Activated T-cell treated with anti-CD3 and anti-CD28 coated beads, Interleukin-2, amount 50 U/mL, for 24 hours (primary cell): Measurements from ENCODE around the gene HDC.

Experiments used
- DNase-seq: peaks from one replicate; pipeline ENCODE4 v3.0.0-alpha.2; 2020
- H3K27ac Mint-ChIP-seq: 2 replicates; pipeline ENCODE4 v1.8.0; 2020; ENCODE audit warnings: mild to moderate bottlenecking, mixed read lengths
- H3K27me3 Mint-ChIP-seq: 2 replicates; pipeline ENCODE4 v1.8.0; 2020; ENCODE audit warnings: mixed read lengths
- H3K36me3 Mint-ChIP-seq: 2 replicates; pipeline ENCODE4 v1.8.0; 2020; ENCODE audit warnings: low read depth, mixed read lengths
- H3K4me1 Mint-ChIP-seq: 2 replicates; pipeline ENCODE4 v1.8.0; 2020; ENCODE audit warnings: low read depth, mixed read lengths
- H3K4me3 Mint-ChIP-seq: 2 replicates; pipeline ENCODE4 v1.8.0; 2020; ENCODE audit warnings: mild to moderate bottlenecking, moderate library complexity, mixed read lengths
- H3K9me3 Mint-ChIP-seq: 2 replicates; pipeline ENCODE4 v1.8.0; 2020; ENCODE audit warnings: mixed read lengths

The HDC gene

DNA sequence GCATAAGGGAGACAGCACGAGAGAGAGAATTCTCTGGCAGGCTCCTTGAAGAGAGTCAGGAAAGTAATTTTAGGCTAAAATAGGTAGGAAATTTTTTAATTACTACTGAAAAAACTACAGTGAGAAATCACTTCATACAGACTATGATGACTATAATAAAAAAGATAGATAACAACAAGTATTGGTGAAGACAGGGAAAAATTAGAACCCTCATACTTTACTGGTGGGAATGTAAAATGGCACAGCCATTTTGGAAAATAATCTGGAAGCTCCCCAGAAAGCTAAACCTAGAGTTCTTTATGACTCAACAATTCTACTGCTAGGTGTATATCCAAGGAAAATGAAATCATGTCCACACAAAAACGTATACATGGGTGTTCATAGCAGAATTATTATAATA, 2.1 kb upstream of the HDC start:
- Mint-ChIP-seq H3K4me3 (no peak overlapping the region), H3K4me1 (peaks cover 19% of the 10 kb centered on the region), H3K27me3 (no peaks in the 10 kb centered on the region), H3K27ac (no peak overlapping the region), H3K36me3 (no peaks in the 10 kb centered on the region), H3K9me3 (no peaks in the 10 kb centered on the region)
- no peak for DNase-seq

DNA sequence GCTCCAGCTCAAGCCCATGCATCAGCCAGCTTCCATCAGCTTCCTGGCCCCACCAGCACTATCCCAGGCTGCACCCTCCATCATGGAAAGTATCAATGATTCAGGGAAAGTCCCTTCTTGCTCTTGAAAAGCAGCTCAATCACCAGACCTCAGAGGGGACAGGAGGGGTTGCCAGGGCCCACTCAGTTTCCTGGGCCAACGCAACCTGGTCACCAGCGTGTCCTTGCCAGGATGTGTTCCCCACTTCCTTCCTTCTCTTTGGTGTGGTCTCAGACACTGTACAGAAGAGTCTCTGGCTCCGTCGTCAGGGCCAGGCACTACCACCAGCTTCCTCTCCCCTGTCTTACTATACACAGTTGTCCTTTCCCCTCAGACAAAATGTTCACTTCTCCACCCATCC, 3.0 kb downstream of the HDC start:
- H3K36me3 Mint-ChIP-seq, result no peaks in the 10 kb centered on the region
- no peaks in the 10 kb centered on the region for H3K27me3 Mint-ChIP-seq
- peak; percentile 54 for DNase-seq
- H3K4me3 Mint-ChIP-seq, result no peak overlapping the region
- H3K9me3 Mint-ChIP-seq, result no peaks in the 10 kb centered on the region
- peaks cover 62% of the 10 kb centered on the region for H3K4me1 Mint-ChIP-seq
- peak overlapping the region; percentile 95 for H3K27ac Mint-ChIP-seq

DNA sequence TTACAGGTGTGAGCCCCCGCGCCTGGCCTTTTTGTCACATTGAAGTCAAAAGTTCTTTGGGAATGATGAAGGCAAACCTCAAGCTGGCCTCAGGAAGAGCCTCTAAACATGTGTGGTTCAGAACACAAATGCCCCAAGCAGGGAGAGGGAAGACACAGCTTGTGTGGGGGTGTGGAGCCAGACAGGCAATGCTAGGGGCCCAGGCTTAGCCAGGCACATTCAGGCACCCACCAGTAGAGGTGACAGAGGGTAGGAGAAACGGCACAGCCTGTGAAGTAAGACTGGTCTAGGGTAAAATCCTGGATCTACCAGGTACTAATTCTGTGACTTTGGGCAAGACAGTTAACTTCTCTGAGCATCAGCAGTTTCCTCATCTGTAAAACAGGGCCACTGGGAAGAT, 3.5 kb downstream of the HDC start:
- no peaks in the 10 kb centered on the region for H3K36me3 Mint-ChIP-seq
- peak overlapping the region; percentile 95 for H3K27ac Mint-ChIP-seq
- H3K4me1 Mint-ChIP-seq, result peaks cover 64% of the 10 kb centered on the region
- no peak overlapping the region for H3K4me3 Mint-ChIP-seq
- no peaks in the 10 kb centered on the region for H3K9me3 Mint-ChIP-seq
- DNase-seq, result no peak
- no peaks in the 10 kb centered on the region for H3K27me3 Mint-ChIP-seq

DNA sequence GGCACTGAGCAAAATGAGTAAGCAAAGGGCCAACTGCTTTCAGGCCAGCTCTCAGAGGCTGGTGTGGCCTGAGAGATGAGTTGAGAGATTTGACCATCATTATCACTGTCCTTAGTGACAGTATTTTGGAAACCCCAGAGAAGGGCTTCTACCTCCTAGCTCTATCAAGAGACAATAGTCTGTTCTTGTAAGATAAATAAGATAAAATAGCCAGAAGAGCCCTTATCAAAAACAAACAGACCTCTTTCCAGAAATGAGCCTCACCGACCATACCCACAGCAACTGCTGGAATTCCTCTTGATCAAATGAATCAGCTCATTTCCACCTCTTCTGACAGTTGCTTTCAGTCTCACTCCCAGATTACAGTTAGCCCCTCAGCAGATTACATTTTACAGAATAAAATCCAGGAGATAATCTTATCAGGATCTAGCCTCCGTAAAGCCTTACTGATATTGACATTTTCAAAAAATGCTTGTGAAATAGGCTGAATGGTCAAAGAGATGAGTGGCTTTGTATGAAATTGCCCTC, 4.5 kb downstream of the HDC start:
- Mint-ChIP-seq H3K27me3 (no peaks in the 10 kb centered on the region), H3K36me3 (no peaks in the 10 kb centered on the region), H3K4me1 (peaks cover 68% of the 10 kb centered on the region), H3K9me3 (no peaks in the 10 kb centered on the region), H3K4me3 (peak overlapping the region; percentile 56), H3K27ac (peak overlapping the region; percentile 95)
- no peak for DNase-seq

DNA sequence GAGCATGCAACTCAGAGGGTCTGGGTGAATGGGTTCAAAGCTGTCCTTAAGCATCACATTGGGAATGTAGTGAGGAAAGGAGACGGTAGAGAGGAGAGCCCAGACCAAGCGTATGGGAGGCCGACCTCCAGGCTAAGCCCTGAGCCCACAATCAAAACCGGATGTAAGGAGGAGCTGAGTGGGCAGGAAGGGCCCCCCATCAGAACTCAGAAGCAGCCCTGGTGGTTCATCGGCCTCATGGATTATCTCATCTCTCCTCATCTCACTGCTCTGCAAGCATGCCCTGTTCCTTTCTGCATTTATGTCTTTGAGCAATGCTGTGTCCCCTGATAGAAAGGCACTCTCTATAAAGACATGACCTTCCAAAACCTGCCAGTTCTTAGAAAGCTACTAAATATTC, 6.2 kb downstream of the HDC start:
- peak overlapping the region; percentile 55 for H3K27ac Mint-ChIP-seq

DNA sequence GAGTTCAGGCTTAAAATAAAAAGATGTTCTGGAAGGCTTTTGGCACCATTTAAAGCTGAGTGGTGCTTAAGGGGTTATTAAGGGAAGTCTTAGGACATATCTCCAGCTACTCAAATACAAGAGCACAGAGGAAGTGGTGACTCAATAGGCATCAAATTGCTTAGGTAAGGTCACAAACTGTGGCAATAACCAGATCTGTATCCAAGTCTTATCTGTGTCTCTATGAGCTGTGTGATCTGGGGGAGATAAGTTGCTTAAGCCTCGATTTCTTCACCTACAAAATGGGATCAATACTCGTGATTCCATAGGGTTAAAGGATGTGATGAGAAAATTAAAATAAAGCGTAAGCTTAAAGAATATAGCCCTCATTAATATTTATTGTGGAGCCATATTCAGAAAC, 7.6 kb downstream of the HDC start:
- no peak overlapping the region for H3K27ac Mint-ChIP-seq
- no peak for DNase-seq
- H3K4me3 Mint-ChIP-seq, result no peak overlapping the region

More for the DNA sequence above, 6.2 kb downstream of the HDC start:
- H3K4me1 Mint-ChIP-seq, result peaks cover 64% of the 10 kb centered on the region
- DNase-seq, result no peak
- no peaks in the 10 kb centered on the region for H3K9me3 Mint-ChIP-seq
- no peak overlapping the region for H3K4me3 Mint-ChIP-seq
- no peaks in the 10 kb centered on the region for H3K27me3 Mint-ChIP-seq
- no peaks in the 10 kb centered on the region for H3K36me3 Mint-ChIP-seq

DNA sequence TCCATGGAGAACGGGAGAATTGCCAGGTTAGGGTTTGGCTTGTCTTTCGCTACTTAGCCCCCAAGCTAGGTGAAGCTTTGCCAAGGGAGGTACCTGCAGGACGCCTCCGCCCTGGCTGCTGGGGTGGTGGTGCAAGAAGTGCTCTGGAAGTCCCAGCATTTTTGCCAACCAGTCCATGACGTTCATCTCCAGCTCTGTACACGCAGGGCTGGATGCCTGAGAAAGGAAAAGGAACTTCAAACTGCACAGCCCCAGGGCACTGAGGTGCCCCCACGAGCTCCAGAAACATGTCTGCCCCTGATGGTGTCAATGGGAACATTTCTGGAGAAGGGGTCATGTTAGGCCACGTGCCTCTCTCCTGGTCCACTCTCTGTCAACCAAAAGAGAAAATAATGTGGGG, 8.2 kb downstream of the HDC start:
- Mint-ChIP-seq H3K9me3 (no peaks in the 10 kb centered on the region), H3K4me3 (no peak overlapping the region), H3K36me3 (no peaks in the 10 kb centered on the region), H3K27me3 (no peaks in the 10 kb centered on the region), H3K27ac (no peak overlapping the region), H3K4me1 (peaks cover 47% of the 10 kb centered on the region)
- no peak for DNase-seq

More for the DNA sequence above, 7.6 kb downstream of the HDC start:
- H3K27me3 Mint-ChIP-seq, result no peaks in the 10 kb centered on the region
- H3K36me3 Mint-ChIP-seq, result no peaks in the 10 kb centered on the region
- H3K4me1 Mint-ChIP-seq, result peaks cover 53% of the 10 kb centered on the region
- no peaks in the 10 kb centered on the region for H3K9me3 Mint-ChIP-seq

DNA sequence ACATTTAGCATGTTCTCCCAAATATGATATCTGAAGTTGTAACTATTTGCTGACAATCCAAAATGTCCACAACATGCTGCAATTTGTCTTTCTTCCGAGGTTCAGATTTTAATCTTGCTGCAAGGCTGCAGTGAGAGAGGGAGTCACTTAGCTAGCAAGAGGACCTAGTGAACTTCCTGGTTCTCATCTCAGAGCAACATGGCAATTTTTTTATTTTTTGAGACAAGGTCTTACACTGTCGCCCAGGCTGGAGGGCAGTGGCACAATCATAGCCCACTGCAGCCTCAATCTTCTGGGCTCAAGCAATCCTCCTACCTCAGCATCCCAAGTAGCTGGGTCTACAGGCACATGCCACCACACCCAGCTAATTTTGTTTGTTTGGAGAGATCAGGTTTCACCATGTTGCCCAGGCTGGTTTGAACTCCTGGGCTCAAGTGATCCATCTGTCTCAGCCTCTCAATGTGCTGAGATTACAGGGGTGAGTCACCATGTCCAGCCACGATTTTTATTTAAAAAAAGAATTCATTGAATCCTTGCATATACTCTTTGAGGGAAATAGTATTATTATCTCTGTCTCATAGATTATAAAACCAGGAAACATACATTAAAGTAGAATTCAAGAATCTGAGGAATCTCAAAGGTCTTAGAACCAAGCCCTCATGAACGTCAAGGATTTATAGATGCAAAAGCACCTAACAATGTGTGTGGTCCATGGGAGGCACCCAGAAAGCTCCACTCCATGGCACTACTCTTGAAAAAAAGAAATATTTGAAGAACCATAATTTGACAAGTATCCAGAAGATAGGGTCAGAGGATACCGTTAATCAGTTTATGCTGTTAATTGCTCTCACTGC, 9.1 kb downstream of the HDC start:
- Mint-ChIP-seq H3K4me3 (no peak overlapping the region), H3K4me1 (peaks cover 38% of the 10 kb centered on the region), H3K9me3 (no peaks in the 10 kb centered on the region), H3K27me3 (peaks cover 2% of the 10 kb centered on the region), H3K36me3 (no peaks in the 10 kb centered on the region), H3K27ac (no peak overlapping the region)
- DNase-seq, result no peak

DNA sequence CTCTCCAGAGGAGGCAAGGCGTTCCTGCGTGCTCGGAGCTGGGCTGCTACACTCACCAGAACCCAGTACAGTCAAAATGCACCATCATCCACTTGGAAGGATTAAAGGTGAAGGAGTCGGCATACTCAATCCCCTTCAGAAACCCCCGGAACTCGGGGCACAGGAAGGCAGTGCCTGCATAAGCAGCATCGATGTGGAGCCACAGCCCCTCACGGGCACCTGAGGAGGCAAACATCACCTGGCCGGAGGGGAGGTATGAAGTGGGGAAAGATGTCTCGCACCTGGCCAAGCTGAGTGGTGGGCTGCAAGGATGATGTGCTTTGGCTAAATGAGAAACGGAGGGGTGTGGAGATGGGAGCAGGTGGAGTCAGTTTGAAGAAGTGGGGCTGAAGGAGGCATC, 13.0 kb downstream of the HDC start:
- Mint-ChIP-seq H3K4me3 (no peak overlapping the region), H3K27ac (no peak overlapping the region), H3K36me3 (no peaks in the 10 kb centered on the region), H3K9me3 (no peaks in the 10 kb centered on the region), H3K4me1 (peaks cover 25% of the 10 kb centered on the region), H3K27me3 (peaks cover 4% of the 10 kb centered on the region)
- DNase-seq, result no peak

DNA sequence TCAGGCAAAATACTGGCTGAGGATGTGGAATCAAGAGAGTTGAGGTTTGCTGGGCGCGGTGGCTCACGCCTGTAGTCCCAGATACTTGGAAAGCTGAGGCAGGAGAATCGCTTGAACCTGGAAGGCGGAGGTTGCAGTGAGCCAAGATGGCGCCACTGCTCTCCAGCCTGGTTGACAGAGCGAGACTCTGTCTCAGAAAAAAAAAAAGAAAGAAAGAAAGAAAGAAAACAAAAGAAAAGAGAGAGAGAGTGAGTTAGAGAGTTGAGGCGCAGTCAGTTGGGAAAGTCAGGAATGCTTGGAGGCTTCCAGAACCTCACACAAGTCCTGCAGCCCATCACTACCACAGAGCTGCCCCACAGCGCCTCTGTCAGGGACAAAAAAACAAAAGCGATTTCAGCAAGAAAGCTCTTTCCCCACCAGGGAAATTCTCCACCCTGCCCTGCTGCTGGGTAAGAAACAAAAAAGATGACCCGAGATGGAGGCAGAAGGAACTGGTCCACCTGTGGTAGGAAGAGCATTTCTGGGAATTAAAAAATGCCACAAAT, 13.8 kb downstream of the HDC start:
- Mint-ChIP-seq H3K27ac (no peak overlapping the region), H3K27me3 (peaks cover 4% of the 10 kb centered on the region), H3K36me3 (no peaks in the 10 kb centered on the region), H3K4me3 (no peak overlapping the region), H3K9me3 (no peaks in the 10 kb centered on the region), H3K4me1 (peaks cover 21% of the 10 kb centered on the region)
- no peak for DNase-seq

DNA sequence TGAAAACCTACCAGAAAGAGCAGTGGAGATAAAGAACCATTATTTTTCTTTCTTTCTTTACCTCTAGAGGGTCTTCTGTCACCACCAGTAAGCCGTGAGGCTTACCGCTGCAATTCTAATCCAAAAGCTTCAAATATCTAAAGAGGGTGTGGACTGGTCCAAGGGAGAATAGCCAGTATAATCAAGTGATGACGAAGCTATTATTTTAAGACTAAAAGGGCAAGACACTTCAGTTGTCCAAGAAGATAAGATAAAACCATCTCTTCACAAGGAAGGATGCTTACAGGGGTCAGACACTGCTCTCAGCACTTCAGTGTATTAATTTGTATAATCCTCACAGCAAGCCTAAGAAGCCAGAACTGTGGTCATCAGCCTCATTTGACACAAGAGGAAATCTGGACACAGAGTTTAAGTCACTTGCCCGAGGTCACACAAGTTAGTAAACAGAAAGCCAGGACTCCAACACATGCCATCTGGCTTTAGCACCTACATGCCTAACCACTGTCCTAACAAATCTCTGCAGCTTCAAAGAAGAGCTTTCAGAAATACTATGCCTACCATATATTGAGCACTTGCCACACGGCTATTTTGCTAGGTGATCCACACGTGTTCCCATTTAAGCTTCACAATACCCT, 14.6 kb downstream of the HDC start:
- Mint-ChIP-seq H3K4me1 (peaks cover 20% of the 10 kb centered on the region), H3K9me3 (no peaks in the 10 kb centered on the region), H3K27me3 (peaks cover 4% of the 10 kb centered on the region), H3K4me3 (no peak overlapping the region), H3K36me3 (no peaks in the 10 kb centered on the region), H3K27ac (no peak overlapping the region)
- DNase-seq, result no peak

DNA sequence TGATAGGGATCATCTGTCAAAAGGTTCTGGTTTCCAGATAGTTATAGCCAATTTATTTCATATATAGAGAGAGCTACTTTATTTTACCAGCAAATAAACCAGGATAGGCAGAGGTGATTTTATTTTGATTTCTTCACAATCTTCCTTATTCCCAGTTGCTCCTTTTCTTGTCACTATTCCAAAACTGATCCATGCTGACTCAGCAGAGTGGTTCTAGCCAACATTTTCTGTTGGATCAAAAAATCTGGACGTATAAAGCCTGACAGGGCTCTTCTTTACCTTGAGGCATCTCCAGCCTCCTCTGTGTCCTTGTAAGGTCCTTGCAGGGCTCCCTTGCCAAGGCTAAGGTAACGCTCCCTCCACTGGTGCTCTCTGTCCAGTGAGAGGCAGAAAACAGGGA, 15.8 kb downstream of the HDC start:
- Mint-ChIP-seq H3K27ac (no peak overlapping the region), H3K4me1 (peaks cover 20% of the 10 kb centered on the region)

DNA sequence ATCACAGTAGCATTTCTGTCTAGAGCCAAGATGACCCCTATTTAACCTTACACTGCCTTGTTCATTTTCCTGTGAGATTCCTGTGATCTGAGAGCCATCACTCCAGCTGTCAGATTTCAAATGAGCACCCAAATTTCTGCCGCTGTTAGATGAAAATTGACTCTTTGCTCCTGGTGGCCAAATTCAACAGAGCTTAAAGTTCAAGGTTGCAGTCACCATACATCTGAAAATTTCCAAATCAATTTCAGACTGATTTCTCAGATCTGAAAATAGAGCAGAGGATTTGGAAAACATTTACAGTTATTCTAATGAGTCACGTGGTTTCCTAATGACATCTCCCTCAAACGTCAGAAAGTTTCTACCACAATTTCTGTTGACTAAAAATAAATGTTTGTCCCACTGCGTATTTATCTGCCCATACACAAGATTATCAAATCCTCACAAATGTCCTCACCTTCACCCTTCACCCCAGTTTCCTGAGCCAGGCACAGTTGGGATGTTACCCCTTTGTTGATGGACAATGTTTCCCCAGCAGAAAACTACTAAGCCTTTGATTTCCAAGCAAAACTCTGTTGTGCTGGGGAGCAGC, 16.4 kb downstream of the HDC start:
- Mint-ChIP-seq H3K9me3 (no peaks in the 10 kb centered on the region), H3K27ac (peak overlapping the region; percentile 63), H3K36me3 (no peaks in the 10 kb centered on the region), H3K4me1 (peaks cover 20% of the 10 kb centered on the region), H3K27me3 (peaks cover 4% of the 10 kb centered on the region), H3K4me3 (no peak overlapping the region)
- DNase-seq, result no peak

More for the DNA sequence above, 15.8 kb downstream of the HDC start:
- Mint-ChIP-seq H3K9me3 (no peaks in the 10 kb centered on the region), H3K36me3 (no peaks in the 10 kb centered on the region), H3K27me3 (peaks cover 4% of the 10 kb centered on the region), H3K4me3 (no peak overlapping the region)
- DNase-seq, result no peak

DNA sequence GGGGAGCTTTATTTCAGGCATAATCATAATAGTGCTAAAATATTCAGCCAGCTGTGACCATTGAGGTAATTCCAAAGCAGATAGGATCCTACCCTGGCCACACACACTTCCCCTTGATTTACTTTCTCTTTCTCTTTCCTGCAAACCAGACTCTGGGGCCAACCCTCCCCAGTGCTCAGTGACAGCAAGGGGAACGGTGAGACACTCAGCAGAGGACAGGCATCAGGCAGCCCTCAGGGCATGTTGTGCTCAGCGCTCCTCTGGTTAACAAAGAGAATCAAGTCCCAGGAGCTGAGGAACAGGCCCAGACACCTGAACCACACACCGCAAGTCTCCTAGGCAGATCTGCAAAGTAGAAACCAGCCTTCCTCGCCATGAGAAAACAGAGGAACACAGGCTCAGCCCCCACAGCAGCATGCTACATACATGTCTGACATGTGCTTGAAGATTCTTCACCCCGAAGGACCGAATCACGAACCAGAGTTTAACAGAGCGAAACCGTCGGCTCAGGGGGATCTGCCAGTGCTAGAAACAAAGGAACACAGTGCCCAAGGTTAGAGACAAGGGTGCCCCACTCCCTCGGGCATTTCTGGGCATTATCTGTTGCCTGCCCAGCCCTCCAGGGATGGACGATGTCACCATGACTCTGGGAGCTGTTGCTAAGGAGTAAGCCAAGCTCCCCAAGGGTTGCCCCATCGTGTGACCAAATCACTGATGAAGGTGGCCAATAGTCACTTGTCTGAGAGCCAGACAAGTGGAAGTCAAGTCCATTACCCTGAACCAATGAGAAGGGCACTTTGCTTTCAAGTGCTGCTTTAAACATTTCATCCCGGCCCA, 17.5 kb downstream of the HDC start:
- no peak for DNase-seq
- Mint-ChIP-seq H3K4me3 (no peak overlapping the region), H3K27ac (peak overlapping the region; percentile 63), H3K27me3 (peaks cover 4% of the 10 kb centered on the region), H3K36me3 (no peaks in the 10 kb centered on the region), H3K4me1 (peaks cover 20% of the 10 kb centered on the region), H3K9me3 (no peaks in the 10 kb centered on the region)
